Measurements from ENCODE around the gene RIMS1. TPM values are rescaled to one million over a fixed set of nuclear protein-coding genes. Genes with fewer than 3 reads are reported as not detected.

The RIMS1 gene
- total and polyA plus RNA-seq, 9 of the 15 experiments (the other 6 are each of a cell fraction or from before 2014, with no cell fraction given), result not detected

- ChIA-PET POLR2A (no interaction called here), CTCF (ENCODE audit: low intra/inter-chr PET ratio) (no interaction called here)
- FAIRE-seq (no peak), ATAC-seq (no peak), DNase-seq (ENCODE audit: extremely low read depth in 1 of 4, low spot score in 3 of 4) (no peak)
- no peaks in the 10 kb centered on the region for H4K20me1 ChIP-seq (replicated peaks; ENCODE audit: control insufficient read depth, insufficient read depth, low read length)
- no peak overlapping the region for H3K4me3 ChIP-seq
- TF ChIP-seq AFF4 (CRISPR knock-in tag; IDR thresholded peaks at IDR 0.05) (no peak), GABPA (tag; conservative IDR thresholded peaks at IDR 0.05; ENCODE audit: low read depth) (no peak), MAFK (IDR thresholded peaks at IDR 0.05; ENCODE audit: low read length) (no peak), NFIC (IDR thresholded peaks at IDR 0.05) (peak; percentile 52), ZNF77 (CRISPR knock-in tag; IDR thresholded peaks at IDR 0.05) (no peak), CHD2 (IDR thresholded peaks at IDR 0.05; ENCODE audit: low read depth, low read length) (no peak), MXD1 (CRISPR knock-in tag; IDR thresholded peaks at IDR 0.05; ENCODE audit: borderline replicate concordance, poor library complexity, severe bottlenecking) (no peak)
- H3K27me3 ChIP-seq (ENCODE audit: control insufficient read depth in 2 of 2, insufficient read depth in 2 of 2, low read length in 2 of 2), result no peaks in the 10 kb centered on the region
- H3K79me2 ChIP-seq (ENCODE audit: control insufficient read depth, insufficient read depth, low read length), result no peaks in the 10 kb centered on the region
- intact Hi-C loops (cut with micrococcal nuclease) (no loop called here), in situ Hi-C loops (cut with MboI) (no loop called here)
- BruUV-seq (replicated peaks), result no TSS peak
- H3K4me2 ChIP-seq (ENCODE audit: insufficient read depth, low read length), result no peak overlapping the region
- no peak overlapping the region for H2AFZ ChIP-seq (ENCODE audit: low read depth, low read length)
- no peaks in the 10 kb centered on the region for H3K36me3 ChIP-seq (ENCODE audit: control insufficient read depth, insufficient read depth, low read length)
- H3K4me1 ChIP-seq (replicated peaks in 1 of 2; ENCODE audit: control insufficient read depth in 2 of 2, insufficient read depth in 2 of 2, low read length in 2 of 2), result no peaks in the 10 kb centered on the region
- H3K27ac ChIP-seq (ENCODE audit: extremely low read depth, low read depth, low read length), result no peak overlapping the region
- H3K9me3 ChIP-seq (replicated peaks; ENCODE audit: control insufficient read depth, insufficient read depth, low read depth, low read length), result no peaks in the 10 kb centered on the region
- WGBS (ENCODE audit: insufficient coverage, low coverage, missing lambda C conversion rate), result 0% methylated on average over 7 of the region's 7 CpGs
- no peak overlapping the region for H3K9ac ChIP-seq (ENCODE audit: insufficient read depth in 1 of 2, low read depth in 2 of 2, low read length in 2 of 2)
- H3K9me1 ChIP-seq (ENCODE audit: control insufficient read depth, insufficient read depth, low read length), result no peaks in the 10 kb centered on the region
Measured at GRCh38 chr6:72363844-72364740, 477.7 kb downstream of the RIMS1 start.
